C4-2B (cell line): ENCODE results near the gene AQP6.

Experiments
- H3K27ac ChIP-seq: fragments of 450-650 bp; 2 replicates; pipeline ENCODE4 v1.5.1; 2017
- CTCF ChIP-seq: fragments of 450-650 bp; conservative IDR thresholded peaks from 2 replicates; pipeline ENCODE4 v1.5.1; 2017; ENCODE audit warnings: mild to moderate bottlenecking
- ZFX ChIP-seq: fragments of 450-650 bp; IDR thresholded peaks from 2 replicates; pipeline ENCODE4 v1.6.1; 2017

AQP6 gene

GRCh38 chr12:49948866-49949845, 23.6 kb upstream of the AQP6 start:
- TF ChIP-seq ZFX (no peak), CTCF (no peak)
- H3K27ac ChIP-seq = no peak overlapping the region

- TF ChIP-seq ZFX = no peak
- TF ChIP-seq CTCF = no peak
- H3K27ac ChIP-seq = no peak overlapping the region
Observed at GRCh38 chr12:49949866-49950265, 22.9 kb upstream of the AQP6 start.

- TF ChIP-seq ZFX (no peak), CTCF (no peak)
- no peak within 1 kb of the TSS for H3K27ac ChIP-seq
Observed at GRCh38 chr12:49950273-49951251, 22.2 kb upstream of the AQP6 start, which contains the start of gene AQP2. AQP2 (plus strand) TSS chr12:49950737; CDS start chr12:49950831, 94 bp downstream.

- TF ChIP-seq ZFX (no peak), CTCF (no peak)
- H3K27ac ChIP-seq = no peak overlapping the region
Observed at GRCh38 chr12:49951411-49952240, 21.1 kb upstream of the AQP6 start.

GRCh38 chr12:49952391-49953055, 20.2 kb upstream of the AQP6 start:
- no peak overlapping the region for H3K27ac ChIP-seq
- TF ChIP-seq ZFX = no peak
- TF ChIP-seq CTCF = no peak

GRCh38 chr12:49953151-49953550, 19.6 kb upstream of the AQP6 start:
- no peak overlapping the region for H3K27ac ChIP-seq
- TF ChIP-seq ZFX (no peak), CTCF (no peak)
